GM18870 (cell line): Measurements from ENCODE around the gene ETV7.
"Not testable (repeated sequence)": the region's sequence is repeated elsewhere in the genome, so short reads cannot be mapped to it uniquely, and the experiment has no call there.

Experiments
- ATAC-seq: cut with Tn5 transposase; IDR thresholded peaks from one replicate; pipeline ENCODE4 v1.9.1; 2021; ENCODE audit warnings: moderate library complexity; ENCODE audit not compliant: unreplicated experiment

ETV7 gene

DNA sequence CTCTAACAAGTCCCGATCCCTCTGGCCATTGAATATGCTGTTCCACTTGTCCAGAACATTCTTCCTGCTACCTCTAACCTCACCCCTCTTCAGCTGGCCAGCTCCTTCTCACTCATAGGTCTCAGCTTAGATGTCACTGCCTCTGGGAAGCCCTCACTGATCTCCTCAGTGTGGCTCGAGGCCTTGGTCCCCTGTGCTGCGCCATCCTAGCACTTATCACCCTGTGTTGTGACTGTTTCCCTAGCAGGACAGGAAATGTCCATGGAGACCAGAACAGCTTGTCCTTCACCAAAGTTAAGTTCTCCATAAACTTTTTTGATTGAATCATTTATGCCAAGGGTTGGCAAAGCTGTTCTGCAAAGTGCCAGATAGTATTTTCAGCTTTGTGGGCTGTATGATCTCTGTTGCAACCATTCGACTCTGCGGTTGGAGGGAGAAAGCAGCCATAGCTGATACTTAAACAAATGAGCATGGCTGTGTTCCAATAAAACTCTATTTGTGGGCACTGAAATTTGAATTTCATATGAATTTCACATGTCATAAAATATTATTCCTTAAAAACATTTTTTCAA lies 44.3 kb downstream of the ETV7 start:
- no peak for ATAC-seq

- no peak for ATAC-seq
Measured at GRCh38 chr6:36340618-36341454, 46.6 kb downstream of the ETV7 start.

DNA sequence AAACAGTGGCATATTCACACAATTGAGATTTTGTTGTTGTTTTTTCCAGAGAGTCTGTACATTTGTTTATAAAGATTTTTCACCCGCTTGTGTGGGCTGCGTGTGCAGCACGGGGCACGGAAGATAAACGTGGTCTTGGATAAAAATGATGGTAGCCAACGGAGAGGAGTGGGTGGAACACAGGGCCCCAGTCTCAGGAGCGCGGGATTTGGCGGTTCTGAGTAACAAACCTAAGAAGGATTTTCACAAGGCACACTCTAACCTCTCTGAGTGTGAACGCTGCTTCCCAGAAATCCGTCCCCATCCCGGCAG lies 47.2 kb downstream of the ETV7 start:
- ATAC-seq: no peak

GRCh38 chr6:36339146-36339545 lies 48.3 kb downstream of the ETV7 start:
- no peak for ATAC-seq

GRCh38 chr6:36338223-36338622 lies 49.2 kb downstream of the ETV7 start:
- ATAC-seq: not testable (repeated sequence)

GRCh38 chr6:36337814-36338213 lies 49.7 kb downstream of the ETV7 start:
- no peak for ATAC-seq

- ATAC-seq: no peak
Measured at GRCh38 chr6:36336779-36337241, 50.7 kb downstream of the ETV7 start, which contains the start of gene BNIP5. BNIP5 (minus strand) TSS chr6:36336888; CDS start chr6:36330690, 6,198 bp downstream.

GRCh38 chr6:36336208-36336710 lies 51.2 kb downstream of the ETV7 start:
- ATAC-seq: no peak

- ATAC-seq: no peak
Measured at GRCh38 chr6:36335465-36336207, 51.8 kb downstream of the ETV7 start.

DNA sequence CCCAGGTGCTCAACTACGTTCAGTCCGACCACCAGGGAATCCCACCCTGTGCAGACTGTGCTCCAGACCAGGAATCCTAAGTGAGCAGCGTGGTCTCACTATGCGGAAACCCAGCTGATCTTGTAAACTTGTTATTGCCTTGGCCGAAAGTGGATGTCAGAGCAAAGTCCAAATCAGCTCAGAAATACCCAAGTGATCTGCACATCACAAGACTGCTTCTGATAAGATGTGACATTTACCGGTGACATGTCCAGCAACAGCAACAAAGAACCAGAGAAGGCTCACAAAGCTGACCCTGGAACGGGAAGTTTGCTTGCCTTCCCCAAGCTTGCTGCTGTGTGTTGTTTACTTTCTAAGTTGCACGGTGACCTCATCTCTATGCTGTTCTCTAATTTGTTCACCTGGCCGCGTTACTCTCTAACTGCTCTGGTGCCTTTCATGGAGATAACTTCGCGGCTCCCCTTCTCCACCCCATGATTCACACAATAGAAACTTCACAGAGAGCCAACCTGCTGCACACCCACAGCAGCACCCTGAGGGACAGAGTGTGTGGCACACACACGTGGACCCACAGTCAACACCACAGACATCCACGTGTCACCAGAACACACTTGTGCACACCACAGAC lies 52.5 kb downstream of the ETV7 start:
- no peak for ATAC-seq

DNA sequence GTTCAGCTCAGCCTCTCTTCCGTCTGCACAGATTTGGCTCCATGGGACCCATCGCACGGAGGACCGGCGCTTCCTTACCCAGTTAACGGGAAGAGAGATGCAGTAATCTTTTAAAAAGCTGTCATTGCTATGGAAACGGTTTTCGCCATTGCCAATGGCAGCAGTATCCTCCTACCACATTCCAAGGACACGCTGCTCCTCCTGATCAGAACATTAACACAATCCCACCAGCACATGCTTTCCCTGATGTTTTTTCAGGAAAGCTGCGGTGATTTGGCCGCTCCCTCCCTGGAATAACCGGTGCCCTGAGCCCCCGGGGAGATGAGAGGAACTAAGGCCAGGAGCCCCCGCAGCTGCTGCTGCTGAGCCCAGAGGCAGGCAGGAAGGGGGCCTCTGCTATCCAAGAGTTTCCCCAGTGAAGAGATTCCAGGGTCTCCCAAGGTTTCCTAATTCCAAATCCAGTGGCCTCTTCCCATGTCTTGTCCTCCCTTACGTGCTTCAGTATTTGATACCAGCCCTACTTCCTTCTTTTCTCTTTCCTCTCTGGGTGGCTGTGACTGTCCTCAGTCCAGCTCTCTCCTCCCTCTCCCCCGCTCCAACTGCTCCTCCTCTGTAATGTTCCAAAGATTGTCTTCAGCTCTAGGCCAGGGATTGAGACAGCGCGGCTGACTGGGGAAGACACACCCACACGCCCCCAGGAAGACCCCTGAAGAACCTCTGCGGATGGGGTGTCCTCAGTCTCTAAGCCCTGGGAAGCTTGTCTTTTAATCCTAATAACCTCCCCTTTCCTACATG lies 53.3 kb downstream of the ETV7 start:
- no peak for ATAC-seq

GRCh38 chr6:36333171-36333895 lies 54.1 kb downstream of the ETV7 start:
- ATAC-seq: no peak

DNA sequence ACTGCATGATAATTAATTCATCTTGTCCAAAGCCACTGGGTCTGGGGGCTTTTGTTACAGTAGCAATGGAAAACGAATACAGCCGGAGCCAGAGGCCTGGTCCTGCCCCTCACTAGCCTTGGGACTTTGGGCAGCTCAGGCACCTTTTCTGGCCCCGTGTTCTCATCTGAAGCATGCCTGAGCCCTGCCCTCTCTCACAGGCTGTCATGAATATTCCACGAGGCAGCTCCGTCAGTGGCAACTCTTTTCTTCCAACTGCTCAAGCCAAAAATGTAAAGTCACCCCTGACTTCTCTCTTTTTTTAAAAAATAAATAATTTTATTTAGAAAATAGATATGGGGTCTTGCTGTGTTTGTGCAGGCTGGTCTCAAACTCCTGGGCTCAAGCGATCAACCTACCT lies 56.1 kb downstream of the ETV7 start:
- ATAC-seq: no peak

DNA sequence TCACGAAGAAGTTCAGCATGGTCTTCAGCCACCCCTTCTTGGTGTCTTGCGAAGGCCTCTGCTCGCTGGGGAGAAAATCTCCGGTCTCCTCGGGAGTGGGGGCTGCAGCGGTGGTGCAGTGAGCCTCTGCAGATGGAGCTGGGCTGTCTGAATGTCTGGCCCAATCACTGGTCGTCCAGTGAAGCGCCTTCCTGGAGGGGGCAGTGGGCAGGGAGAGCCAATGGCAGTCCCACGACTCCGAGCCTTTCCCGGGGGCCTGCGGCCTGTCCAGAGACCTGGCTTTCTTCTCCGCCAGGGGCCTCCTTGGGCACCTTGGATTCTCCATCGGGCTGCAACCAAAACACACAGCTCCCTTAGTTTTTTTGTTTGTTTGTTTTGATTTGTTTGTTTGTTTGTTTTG lies 57.1 kb downstream of the ETV7 start:
- ATAC-seq: no peak

GRCh38 chr6:36329798-36330291 lies 57.6 kb downstream of the ETV7 start:
- ATAC-seq: no peak

GRCh38 chr6:36328600-36328999 lies 58.9 kb downstream of the ETV7 start:
- ATAC-seq: no peak

- no peak for ATAC-seq
Measured at GRCh38 chr6:36327919-36328236, 59.6 kb downstream of the ETV7 start.

GRCh38 chr6:36327226-36327918 lies 60.1 kb downstream of the ETV7 start:
- no peak for ATAC-seq

DNA sequence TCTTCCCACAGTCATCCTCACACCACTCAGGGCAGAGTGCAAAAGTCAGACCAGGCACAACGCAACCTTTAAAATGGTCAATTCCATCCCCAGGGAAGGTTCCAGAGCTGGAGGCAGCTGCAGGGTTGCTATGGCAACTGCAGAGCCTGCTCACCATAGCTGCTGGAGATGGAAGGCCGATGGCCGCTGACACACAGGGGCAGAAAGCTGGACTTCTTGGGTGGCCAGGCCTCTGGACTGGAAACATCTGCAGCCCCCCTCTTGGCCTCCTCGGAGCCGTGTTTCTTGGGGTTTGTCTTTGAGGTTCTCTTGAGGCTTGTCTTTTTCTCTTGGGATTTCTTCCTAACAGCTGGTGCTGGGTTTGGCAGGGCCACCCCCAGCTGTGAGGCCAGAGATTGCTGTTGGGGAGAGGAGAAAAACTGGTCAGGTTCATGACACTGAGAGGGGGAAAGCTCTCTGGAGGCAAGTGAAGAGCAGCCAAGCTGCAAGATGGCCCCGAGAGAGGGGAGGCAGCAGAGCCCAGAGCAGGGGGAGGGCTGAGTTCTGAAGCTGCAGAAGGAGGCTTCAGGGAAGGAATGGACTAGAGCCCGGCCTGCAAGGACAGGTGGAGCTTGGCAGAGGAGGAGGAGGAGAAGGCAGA lies 61.0 kb downstream of the ETV7 start:
- ATAC-seq: no peak
